HG03108 (cell line): ENCODE measurements around the gene PER1.

Experiments used
- ATAC-seq: cut with Tn5 transposase; IDR thresholded peaks from one replicate; pipeline ENCODE4 v1.9.1; 2021; ENCODE audit warnings: moderate library complexity; ENCODE audit not compliant: unreplicated experiment

PER1 gene

DNA sequence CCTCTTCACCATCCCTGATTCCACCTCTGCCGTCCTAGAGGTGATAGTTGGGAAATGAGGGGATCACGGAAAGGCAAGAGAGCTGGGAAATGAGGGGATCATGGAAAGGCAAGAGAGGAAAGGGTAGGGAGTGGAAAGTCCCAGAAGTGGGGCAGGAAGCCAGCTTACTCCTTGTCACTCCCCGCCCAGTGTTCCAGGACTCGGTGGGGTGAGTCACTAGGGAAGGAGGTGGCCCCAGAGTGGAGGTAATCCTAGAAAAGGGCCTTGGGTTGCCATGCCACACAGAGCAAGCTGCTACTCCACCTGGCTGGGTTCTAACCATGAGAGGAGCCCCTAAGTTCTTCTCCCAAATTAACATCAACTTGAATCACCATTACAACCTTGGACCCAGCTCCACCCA is 48.7 kb downstream of the PER1 start:
- ATAC-seq = no peak

GRCh38 chr17:8101721-8102120 is 50.5 kb downstream of the PER1 start:
- no peak for ATAC-seq

GRCh38 chr17:8100763-8101162 is 51.4 kb downstream of the PER1 start:
- ATAC-seq = no peak

- ATAC-seq = no peak
Observed at GRCh38 chr17:8100111-8100510, 52.1 kb downstream of the PER1 start.

DNA sequence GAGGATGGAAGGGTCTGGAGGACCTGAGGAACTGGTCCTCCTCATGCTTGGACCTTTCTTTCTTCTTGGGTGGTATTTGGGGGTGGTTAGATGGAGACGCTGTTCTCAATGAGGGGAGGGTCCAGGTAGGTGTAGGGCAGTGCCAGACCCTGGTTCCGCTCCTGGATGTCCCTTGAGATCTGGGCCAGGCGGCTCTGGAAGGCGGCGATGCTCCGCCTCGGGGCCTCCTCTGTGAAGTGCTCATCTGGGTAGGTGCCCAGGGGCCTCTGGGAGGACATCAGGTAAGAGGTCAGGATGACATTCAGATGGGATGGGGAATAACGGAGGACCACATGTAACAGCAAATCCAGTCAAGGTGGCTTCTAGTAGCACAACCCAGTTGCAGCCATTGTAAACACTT is 55.7 kb downstream of the PER1 start:
- no peak for ATAC-seq

GRCh38 chr17:8095361-8095760 is 56.8 kb downstream of the PER1 start:
- ATAC-seq = no peak

GRCh38 chr17:8091033-8091687 is 61.0 kb downstream of the PER1 start:
- ATAC-seq = peak; percentile 42
